ENCODE results near the gene RPL10L.

RPL10L gene

GRCh38 chr14:46653031-46653755, 1.6 kb upstream of the RPL10L start:
- TF ChIP-seq, protein P1, sequence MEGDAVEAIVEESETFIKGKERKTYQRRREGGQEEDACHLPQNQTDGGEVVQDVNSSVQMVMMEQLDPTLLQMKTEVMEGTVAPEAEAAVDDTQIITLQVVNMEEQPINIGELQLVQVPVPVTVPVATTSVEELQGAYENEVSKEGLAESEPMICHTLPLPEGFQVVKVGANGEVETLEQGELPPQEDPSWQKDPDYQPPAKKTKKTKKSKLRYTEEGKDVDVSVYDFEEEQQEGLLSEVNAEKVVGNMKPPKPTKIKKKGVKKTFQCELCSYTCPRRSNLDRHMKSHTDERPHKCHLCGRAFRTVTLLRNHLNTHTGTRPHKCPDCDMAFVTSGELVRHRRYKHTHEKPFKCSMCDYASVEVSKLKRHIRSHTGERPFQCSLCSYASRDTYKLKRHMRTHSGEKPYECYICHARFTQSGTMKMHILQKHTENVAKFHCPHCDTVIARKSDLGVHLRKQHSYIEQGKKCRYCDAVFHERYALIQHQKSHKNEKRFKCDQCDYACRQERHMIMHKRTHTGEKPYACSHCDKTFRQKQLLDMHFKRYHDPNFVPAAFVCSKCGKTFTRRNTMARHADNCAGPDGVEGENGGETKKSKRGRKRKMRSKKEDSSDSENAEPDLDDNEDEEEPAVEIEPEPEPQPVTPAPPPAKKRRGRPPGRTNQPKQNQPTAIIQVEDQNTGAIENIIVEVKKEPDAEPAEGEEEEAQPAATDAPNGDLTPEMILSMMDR (IDR thresholded peaks at IDR 0.05; ENCODE audit: low read depth, low read length) = no peak
- H3K4me3 ChIP-seq (replicated peaks in 1 of 2; ENCODE audit: low read depth in 2 of 2, low read length in 2 of 2) = no peak overlapping the region
- no peak for DNase-seq (ENCODE audit: low read depth in 2 of 2)

GRCh38 chr14:46646796-46647195, 4.8 kb downstream of the RPL10L start:
- H3K4me3 ChIP-seq (replicated peaks in 1 of 2; ENCODE audit: low read depth in 2 of 2, low read length in 2 of 2) = no peak overlapping the region
- no peak for DNase-seq (ENCODE audit: low read depth in 2 of 2)
- TF ChIP-seq, protein P1 (IDR thresholded peaks at IDR 0.05; ENCODE audit: low read depth, low read length) = no peak

DNA sequence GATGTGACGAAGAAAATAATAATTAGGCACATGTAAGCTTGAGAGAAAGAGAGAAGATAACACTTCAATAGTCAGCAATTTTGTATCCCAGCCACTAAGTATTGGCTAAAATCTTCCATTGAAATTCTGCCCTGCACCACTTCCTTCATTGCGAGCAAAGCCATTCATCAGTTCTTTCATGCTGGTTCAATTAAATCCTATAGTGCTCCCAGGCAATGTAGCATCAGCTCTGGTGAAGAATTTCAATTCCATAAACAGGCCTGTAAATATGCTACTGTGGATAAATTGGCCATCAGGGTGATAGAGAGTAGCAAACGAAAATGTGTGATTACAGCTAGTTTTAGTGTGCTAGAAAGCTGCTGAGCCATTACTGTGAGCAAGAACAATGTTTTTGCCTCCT, 24.7 kb downstream of the RPL10L start:
- TF ChIP-seq, protein P1 (IDR thresholded peaks at IDR 0.05; ENCODE audit: low read depth, low read length) = no peak
- no peak overlapping the region for H3K4me3 ChIP-seq (replicated peaks in 1 of 2; ENCODE audit: low read depth in 2 of 2, low read length in 2 of 2)
- no peak for DNase-seq (ENCODE audit: low read depth in 2 of 2)
